Measurements from ENCODE around the gene ATP5MC2. TPM values are rescaled to one million over a fixed set of nuclear protein-coding genes. Genes with fewer than 3 reads are reported as not detected.

Gene ATP5MC2
- polyA plus RNA-seq, 3 donors, result 498 to 587 (median 522) TPM

DNA sequence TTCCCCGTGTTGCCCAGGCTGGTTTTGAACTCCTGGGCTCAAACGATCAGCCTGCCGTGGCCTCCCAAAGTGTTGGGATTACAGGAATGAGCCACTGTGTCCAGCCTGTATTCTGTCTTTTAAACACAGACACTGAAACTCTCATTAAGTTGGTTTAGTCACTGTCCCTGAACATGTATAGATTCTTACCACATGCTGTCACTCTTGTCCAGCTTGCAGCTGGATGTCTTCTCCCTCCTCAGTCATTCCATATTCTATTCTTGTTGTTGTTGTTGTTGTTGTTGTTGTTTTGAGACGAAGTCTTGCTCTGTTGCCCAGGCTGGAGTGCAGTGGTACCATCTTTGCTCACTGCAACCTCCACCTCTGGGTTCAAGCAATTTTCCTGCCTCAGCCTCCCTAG, 12.3 kb upstream of the ATP5MC2 start:
- no peaks in the 10 kb centered on the region for H3K4me1 ChIP-seq (ENCODE audit: control insufficient read depth in 1 of 2, insufficient read depth in 2 of 2, low read length in 2 of 2)
- H4K20me1 ChIP-seq (ENCODE audit: insufficient read depth, low read length), result no peaks in the 10 kb centered on the region
- H3K36me3 Mint-ChIP-seq, result no peaks in the 10 kb centered on the region
- no peak overlapping the region for H3K27ac ChIP-seq (ENCODE audit: low read depth in 1 of 2, low read length in 2 of 2)
- H3K9me3 Mint-ChIP-seq, result peaks cover 0 to 8% (median 7%) of the 10 kb centered on the region in 7 donors
- H3K27me3 Mint-ChIP-seq (ENCODE audit: low read depth in 3 of 3), result peaks cover 26 to 44% (median 32%) of the 10 kb centered on the region in 3 donors
- H3K4me1 Mint-ChIP-seq, result peaks cover 9% of the 10 kb centered on the region
- peaks cover 15 to 22% of the 10 kb centered on the region in 2 donors for H3K27me3 ChIP-seq (ENCODE audit: control insufficient read depth in 2 of 2, insufficient read depth in 2 of 2, low read length in 2 of 2)
- no peak overlapping the region for H2AFZ ChIP-seq (ENCODE audit: insufficient read depth, low read depth, low read length, poor library complexity, severe bottlenecking)
- no peaks in the 10 kb centered on the region for H3K9me3 ChIP-seq (replicated peaks in 1 of 2; ENCODE audit: control insufficient read depth in 1 of 2, insufficient read depth in 1 of 2, low read length in 2 of 2)
- no CpG with 5 or more reads among the region's 4 CpGs for WGBS (ENCODE audit: insufficient coverage)
- no peak overlapping the region for H3K9ac ChIP-seq (ENCODE audit: insufficient read depth, low read length, poor library complexity, severe bottlenecking)
- intact Hi-C loops (cut with micrococcal nuclease), result no loop called here
- no peaks in the 10 kb centered on the region for H3K79me2 ChIP-seq (ENCODE audit: insufficient read depth, low read length)
- no peak for DNase-seq
- no peak overlapping the region for H3K27ac Mint-ChIP-seq
- no peaks in the 10 kb centered on the region for H3K36me3 ChIP-seq (replicated peaks in 1 of 2; ENCODE audit: control insufficient read depth in 1 of 2, insufficient read depth in 2 of 2, low read length in 2 of 2)
- TF ChIP-seq CTCF (IDR thresholded peaks at IDR 0.05), result no peak
- H3K4me3 ChIP-seq (replicated peaks in 1 of 3; ENCODE audit: low read depth in 2 of 3, low read length in 3 of 3), result no peak overlapping the region
- H3K4me2 ChIP-seq (replicated peaks; ENCODE audit: extremely low read depth, low read length, poor library complexity, severe bottlenecking), result no peak overlapping the region
- H3K4me3 Mint-ChIP-seq, result no peak overlapping the region

GRCh38 chr12:53686436-53686835, 10.6 kb upstream of the ATP5MC2 start:
- Histone ChIP-seq H3K27ac (ENCODE audit: low read depth in 1 of 2, low read length in 2 of 2) (no peak overlapping the region), H4K20me1 (ENCODE audit: insufficient read depth, low read length) (no peaks in the 10 kb centered on the region), H2AFZ (ENCODE audit: insufficient read depth, low read depth, low read length, poor library complexity, severe bottlenecking) (no peak overlapping the region), H3K4me2 (replicated peaks; ENCODE audit: extremely low read depth, low read length, poor library complexity, severe bottlenecking) (no peak overlapping the region), H3K36me3 (replicated peaks in 1 of 2; ENCODE audit: control insufficient read depth in 1 of 2, insufficient read depth in 2 of 2, low read length in 2 of 2) (no peaks in the 10 kb centered on the region), H3K4me1 (ENCODE audit: control insufficient read depth in 1 of 2, insufficient read depth in 2 of 2, low read length in 2 of 2) (no peaks in the 10 kb centered on the region), H3K4me3 (replicated peaks in 1 of 3; ENCODE audit: low read depth in 2 of 3, low read length in 3 of 3) (no peak overlapping the region), H3K9me3 (replicated peaks in 1 of 2; ENCODE audit: control insufficient read depth in 1 of 2, insufficient read depth in 1 of 2, low read length in 2 of 2) (no peaks in the 10 kb centered on the region), H3K79me2 (ENCODE audit: insufficient read depth, low read length) (no peaks in the 10 kb centered on the region), H3K9ac (ENCODE audit: insufficient read depth, low read length, poor library complexity, severe bottlenecking) (no peak overlapping the region), H3K27me3 (ENCODE audit: control insufficient read depth in 2 of 2, insufficient read depth in 2 of 2, low read length in 2 of 2) (peaks cover 2 to 6% of the 10 kb centered on the region in 2 donors)
- peaks cover 13 to 34% (median 21%) of the 10 kb centered on the region in 3 donors for H3K27me3 Mint-ChIP-seq (ENCODE audit: low read depth in 3 of 3)
- H3K4me1 Mint-ChIP-seq, result peaks cover 9% of the 10 kb centered on the region
- no peaks in the 10 kb centered on the region for H3K36me3 Mint-ChIP-seq
- peaks cover 0 to 6% (median 4%) of the 10 kb centered on the region in 7 donors for H3K9me3 Mint-ChIP-seq
- no peak for TF ChIP-seq CTCF (IDR thresholded peaks at IDR 0.05)
- H3K4me3 Mint-ChIP-seq, result no peak overlapping the region
- intact Hi-C loops (cut with micrococcal nuclease), result no loop called here
- no peak for DNase-seq
- H3K27ac Mint-ChIP-seq, result no peak overlapping the region
- no CpG with 5 or more reads among the region's 3 CpGs for WGBS (ENCODE audit: insufficient coverage)

Data from CD14-positive monocyte (primary cell).